Activated CD4-positive, alpha-beta T cell treated with anti-CD3 and anti-CD28 coated beads for 48 hours (primary cell): ENCODE results near the gene CFAP298.

Experiments
- DNase-seq: peaks from one replicate; pipeline ENCODE4 v3.0.0-alpha.2; 2020

The CFAP298 gene

DNA sequence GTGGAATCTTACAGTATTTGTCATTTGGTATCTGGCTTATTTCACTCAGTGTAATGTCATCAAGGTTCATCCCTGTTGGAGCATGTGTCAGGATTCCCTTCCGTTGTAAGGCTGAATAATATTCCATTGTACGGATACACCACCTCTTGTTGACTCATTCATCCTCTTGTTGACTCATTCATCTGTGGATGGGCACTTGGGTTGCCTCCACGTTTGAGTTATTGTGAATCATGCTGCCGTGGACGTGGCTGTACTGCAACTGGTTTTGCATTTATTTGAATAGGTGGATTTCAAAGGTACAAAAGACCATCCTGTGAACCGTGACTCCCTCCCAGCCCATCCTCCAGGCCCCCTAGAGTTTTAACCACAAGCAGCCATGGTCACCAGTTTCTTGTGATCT, 15.0 kb downstream of the CFAP298 start:
- no peak for DNase-seq

DNA sequence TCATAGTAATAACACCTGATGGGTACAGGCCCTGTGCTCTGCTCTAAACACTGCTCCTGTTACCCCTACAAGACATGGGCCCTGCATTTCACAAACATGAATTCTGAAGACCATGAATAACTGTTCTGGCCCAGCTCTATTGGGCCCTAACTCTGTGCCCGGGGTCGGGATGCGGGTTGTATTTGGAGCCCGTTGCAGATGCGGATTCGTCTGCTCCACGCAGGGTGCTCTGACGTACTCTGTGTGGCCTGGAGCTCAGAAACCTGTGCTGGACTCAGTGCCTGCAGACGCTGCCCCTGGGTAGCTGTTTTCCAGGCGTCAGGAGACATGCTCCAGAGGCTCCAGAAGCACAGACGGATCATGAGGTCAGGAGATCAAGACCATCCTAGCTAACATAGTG, 16.7 kb downstream of the CFAP298 start:
- DNase-seq = no peak

DNA sequence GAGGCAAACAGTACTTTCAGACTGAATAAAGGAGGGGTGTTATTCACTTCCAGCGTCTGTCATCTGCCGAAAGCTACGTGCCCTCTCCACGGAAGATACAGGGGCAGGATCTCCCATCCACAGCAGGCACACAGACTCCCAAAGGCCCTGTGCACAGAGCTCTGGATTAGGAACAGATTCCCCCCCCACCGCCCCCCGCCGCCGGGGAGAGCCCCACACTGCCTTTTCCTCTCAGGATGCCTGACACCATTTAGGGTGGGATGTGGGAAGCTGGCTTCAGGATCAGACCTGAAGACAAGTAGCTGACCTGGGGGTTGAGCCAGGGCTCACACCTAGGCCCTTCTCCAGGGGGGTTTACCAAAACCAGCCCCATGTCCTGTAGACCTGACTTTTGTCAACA, 18.5 kb downstream of the CFAP298 start:
- DNase-seq = no peak

DNA sequence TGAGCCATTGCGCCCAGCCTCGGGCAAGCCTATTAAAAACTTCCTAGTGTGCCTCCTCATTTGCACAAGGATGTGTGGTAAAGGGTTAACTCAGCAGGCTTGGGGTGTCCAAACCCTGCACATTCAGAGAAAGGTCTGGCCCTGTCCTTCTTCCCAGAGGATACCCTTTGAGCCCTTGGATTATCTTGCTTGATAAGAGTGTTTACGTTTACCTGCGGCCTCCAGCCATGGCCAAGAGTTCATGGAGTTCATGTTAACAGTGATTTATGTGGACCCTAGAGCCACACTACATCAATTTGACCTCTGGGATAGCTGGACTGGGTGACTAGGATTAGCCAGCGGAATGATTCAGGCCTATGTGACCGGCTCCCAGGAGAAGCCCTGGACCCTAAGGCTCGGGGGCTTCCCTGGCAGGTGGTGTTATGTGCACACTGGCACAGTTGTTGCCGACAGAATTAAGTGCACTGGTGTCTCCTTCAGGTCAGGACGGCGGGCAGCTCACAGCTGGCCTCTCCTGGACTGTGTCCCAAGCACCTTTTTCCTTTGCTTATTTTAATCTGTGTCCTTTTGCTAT, 19.2 kb downstream of the CFAP298 start:
- no peak for DNase-seq

DNA sequence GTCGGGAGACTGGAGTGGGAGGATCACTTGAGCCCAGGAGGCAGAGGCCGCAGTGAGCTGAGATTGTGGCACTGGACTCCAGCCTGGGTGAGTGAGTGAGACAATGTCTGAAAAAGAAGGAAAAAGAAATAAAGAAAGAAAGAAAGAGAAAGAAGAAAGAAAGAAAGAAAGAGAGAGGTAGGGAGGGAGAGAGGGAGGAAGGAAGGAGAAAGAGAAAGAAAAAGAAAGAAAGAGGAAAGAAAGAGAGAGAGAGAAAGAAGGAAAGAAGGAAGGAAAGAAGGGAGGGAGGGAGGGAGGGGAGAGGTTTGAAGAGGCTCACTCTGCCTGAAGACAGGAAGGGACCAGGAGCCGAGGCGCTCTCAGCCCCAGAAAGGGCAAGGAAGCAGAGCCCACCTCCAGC, 22.0 kb downstream of the CFAP298 start:
- no peak for DNase-seq

DNA sequence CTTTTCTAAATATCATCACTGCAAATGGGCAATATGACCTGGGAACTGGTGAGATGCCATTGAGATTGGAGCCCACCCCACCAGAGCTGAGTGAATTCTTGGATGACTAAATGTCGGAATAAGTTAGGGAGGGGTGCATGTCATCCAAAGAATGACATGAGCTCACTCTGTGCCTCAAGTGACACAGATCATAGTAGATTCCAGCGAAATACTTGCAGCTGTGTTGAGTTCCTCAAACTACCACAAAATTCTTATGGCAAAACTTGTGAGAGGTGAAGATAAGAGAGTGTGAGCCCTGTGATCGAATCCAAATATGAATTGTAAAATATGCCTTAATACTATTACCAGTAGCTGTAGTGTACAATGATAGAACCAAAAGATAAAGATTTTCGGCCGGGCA, 24.5 kb downstream of the CFAP298 start:
- no peak for DNase-seq

DNA sequence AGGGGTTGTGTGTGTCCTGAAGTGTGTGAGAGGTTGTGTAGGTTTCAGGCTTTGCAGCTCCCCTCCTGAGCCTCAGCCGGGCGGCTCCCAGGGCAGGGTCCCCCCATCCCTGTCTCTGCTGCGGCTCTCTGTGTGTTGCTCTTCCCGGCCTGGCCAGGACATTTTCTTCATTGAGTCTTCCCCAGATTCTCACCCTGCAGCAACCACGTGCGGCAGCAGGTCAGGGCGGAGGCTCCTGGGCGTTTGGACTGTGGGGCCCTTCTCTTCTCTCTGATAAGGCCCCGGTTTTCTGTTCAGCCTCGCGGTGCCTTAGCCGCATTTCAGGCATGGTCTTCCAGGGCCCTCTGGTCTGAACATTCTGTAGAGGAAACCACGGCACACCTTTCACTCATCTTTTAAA, 25.1 kb downstream of the CFAP298 start:
- no peak for DNase-seq

DNA sequence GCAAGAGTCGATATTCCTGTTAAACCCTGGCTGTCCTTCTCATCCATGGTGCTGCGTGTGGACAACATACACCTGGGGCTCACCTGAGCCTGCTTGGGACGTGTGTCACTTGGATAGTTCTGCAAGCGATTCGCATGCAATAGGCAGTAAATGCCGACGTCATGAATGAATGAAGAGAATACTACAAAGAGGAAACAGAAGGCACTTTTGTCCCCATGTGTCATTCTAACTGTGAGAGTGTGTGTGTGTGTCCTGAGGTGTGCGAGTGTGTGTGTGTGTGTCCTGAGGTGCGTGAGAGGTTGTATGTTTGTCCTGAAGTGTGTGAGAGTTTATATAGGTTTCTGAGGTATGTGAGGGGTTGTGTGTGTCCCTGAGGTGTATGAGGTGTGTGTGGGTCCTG, 26.2 kb downstream of the CFAP298 start:
- DNase-seq = no peak

DNA sequence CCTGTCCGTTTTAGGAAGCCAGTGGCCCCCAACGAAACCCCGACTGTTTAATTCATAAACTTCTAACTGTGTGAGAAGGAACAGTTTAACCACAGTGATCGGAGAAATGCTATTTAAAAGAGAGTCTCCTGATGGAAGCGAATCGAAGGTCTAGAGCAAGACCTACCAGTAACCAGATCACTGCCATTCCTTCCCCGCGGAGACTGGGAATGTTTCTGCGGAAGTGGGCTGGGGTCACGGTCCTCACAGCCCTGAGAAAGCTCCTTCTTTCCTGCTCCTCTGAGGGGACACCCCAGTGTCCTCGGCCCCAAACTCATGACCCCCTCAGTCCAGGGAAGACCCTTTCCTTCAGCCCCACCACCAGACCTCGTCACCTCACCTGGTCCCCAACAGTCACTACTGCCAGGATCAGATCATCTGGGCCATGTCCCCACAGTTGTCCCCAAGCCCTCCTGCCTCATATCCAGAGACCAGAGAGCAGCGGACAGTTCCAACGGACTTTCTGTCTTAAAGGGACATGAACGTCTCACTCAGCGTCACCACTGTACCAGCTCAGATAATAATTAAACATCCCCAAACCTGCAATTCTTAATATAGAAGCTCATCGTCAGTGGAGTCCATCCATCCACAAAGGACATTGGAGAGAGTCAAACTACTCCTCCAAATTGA, 27.0 kb downstream of the CFAP298 start, which contains the start of gene TCP10L:
TCP10L (minus strand) TSS at position 482 of the 669 bp plus-strand sequence. CDS start 1,219 bp downstream, outside the sequence.
- no peak for DNase-seq

DNA sequence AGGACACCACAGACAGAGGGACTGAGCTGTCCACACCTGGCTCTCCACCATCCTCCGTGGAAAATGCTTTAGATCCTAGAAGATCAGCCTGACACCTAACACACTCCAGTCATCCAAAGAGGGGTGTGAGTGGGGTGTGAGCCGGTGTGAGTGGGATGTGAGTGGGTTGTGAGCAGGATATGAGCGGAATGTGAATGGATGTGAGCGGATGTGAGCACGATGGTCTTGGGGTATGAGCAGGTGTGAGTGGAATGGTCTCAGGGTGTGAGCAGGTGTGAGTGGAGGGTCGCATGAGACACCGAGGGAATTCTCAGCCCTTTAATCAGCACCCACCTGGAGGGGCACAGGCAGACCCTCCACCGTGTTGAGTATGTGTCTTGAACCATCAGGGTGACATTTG, 27.7 kb downstream of the CFAP298 start:
- no peak for DNase-seq

DNA sequence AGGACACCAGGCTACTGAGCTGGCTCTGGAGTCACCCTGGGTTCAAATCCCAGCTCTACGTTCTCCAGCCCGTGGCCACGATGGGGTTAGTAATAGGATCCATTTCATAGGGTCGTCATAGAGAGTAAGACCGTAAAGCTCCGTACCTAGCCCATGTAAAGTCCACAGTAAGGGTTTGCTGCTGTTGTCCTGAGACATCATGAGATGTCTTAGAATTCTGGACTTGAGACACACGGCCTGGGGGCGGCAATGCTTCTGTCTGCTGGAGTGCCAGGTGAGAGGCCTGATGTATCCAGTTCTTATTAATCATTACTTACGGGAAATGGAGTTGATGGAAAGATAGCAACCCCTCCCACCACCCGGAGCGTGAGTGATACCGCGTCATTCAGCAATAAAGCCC, 30.4 kb downstream of the CFAP298 start:
- no peak for DNase-seq

DNA sequence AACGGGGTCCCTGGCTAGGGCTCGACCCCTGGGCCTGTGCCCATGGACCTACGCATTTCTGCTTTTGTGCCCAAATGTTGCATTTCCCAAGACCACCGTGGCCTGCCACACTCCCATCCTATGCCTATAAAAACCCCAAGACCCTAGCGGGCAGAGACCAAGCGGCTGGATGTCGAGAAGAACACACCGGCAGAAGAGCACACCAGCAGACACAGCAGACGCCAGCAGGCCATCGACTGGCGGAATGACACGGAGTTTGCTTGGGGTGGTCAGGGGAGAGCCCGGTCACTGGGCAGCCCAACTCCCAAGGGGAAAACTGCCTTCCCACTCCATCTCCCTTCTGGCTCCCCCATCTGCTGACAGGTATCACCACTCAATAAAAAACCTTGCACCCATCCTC, 31.2 kb downstream of the CFAP298 start:
- DNase-seq = no peak

DNA sequence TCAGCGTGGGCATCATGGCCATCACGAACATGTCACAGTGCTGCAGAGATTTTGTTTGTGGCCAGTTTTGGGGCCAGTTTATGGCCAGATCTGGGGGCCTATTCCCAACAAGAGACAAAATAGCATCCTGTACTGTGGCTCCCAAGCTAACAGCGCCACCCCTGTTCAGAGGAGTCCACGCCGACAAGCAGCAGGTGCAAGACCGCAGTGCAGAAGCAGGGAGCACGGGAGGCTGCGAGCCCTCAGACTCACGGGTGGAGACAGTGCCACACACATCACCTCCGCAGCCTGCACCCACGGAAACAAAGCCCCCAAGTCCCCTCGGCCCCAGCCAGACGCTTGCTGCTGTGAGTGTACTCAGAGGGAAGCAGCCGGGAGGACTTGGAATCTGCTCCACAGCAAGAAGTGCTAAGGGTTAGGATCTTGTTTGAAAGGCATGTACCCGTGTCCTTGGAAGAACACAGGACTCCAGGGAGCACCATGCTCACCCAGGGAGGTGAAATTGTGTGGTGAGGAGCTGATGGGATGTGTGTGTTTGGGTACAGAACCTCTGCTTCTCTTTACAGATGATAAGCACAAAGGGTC, 34.0 kb downstream of the CFAP298 start:
- DNase-seq = peak; percentile 40

DNA sequence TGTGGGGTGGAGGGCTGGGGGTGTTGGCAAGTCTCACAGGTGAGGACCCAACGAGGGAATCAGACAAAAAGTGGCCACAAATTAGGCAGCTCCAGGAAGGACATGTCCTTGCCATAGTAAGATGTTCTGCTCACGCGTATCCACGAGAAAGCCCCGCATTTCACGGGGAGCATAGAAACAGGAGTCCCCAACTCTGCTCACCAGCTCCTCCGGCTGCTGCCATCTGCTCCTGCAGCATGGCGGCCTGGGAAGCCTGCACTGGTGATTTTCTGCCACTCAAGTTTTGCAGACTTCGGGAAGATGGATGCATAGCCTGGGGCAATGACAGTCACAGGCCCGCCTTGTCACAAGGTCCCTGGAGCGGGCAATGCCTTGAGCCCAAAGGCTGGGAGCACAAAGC, 36.2 kb downstream of the CFAP298 start:
- DNase-seq = no peak

DNA sequence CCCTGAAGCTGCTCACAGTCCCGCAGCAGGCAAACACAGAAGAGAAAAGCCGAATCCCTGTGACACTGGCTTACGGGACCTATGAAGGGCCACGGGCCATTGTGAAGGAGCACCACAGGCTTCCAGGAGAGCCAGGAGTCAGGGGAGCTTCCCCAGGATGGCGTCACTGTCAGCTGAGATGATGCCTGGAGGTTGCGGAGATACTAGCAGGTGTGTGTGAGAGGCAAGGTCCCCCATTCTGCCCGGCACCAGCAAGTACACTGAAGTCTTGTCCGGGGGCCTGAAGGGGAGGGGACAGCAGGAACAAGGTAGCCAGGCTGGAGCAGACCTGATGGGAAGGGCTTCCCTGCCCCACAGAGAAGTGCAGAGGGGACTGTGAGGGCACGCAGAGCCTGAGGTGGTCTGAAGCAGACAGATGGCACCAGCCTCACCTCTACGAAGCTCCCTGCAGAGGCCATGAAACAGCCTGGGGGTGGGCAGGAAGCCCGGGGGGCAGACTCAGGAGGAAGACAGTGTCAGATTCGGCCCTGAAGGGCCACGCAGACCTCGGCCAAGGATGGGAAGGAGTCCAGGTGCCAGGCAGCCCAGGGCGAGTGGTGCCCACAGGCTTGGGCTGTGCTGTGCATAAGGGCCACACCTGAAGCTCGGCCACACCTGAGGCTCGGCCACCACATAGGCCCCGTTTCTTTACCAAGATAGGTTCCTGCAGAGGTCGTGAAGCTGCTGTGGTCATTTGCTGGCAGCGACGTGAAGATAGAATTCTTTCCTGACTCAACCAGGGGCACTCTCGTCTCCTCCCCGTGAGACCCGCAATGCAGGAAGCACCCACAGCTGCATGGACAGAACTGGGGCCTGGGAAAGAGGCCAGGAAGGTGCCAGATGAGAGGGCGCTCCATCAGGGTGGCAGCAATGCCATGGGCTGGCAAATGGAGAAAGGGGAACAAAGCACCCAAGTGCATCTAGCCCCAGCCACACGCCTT, 36.9 kb downstream of the CFAP298 start:
- no peak for DNase-seq

DNA sequence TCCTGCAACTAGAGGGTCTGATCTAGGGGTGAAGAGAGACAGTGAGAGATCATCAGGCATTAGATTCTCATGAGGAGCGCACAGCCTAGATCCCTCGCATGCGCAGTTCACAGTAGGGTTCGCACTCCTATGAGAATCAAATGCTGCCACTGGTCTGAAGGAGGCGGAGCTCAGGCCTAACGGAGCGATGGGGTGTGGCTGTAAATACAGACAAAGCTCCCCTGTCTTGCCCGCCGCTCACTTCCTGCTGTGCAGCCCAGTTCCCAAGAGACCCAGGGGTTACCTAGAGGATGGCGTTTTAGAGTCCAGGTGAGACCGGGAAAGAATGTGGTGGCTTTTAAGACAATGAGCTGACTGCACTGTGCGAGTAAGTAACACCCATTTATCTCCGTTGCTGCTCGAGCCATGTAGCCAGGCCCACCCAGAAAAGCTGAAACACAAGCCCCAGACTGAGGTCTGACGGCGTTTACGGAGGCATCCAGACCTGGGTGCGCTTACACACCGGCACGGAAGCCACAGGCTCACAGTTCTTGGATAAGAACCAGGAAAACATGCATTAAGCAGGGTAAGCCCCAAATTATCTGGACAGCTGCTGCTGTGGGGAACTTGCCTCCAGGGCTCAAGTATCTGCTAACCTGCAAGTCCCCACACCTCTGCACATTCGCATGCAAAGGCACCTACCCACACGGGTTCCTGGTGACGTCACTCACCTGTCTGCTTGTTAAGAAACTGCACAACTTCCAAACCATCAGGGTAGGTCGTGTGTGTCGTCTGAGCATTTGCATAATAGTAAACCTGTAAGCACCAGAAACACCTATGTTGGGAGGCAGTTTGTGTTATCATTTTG, 39.4 kb downstream of the CFAP298 start:
- DNase-seq = no peak

DNA sequence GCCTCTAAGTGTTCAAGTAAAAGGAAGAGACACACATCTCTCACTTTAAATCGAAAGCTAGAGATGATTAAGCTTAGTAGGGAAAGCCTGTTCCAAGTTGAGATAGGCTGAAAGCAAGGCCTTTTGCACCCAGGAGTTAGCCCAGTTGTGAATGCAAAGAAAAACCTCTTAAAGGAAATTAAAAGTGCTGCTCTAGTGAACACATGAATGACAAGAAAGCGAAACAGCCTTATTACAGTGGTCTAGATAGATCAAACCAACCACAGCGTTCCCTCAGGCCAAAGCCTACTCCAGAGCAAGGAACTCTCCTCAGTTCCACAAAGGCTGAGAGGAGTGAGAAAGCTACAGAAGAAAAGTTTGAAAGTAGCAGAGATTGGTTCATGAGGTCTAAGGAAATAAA, 41.7 kb downstream of the CFAP298 start:
- DNase-seq = no peak

DNA sequence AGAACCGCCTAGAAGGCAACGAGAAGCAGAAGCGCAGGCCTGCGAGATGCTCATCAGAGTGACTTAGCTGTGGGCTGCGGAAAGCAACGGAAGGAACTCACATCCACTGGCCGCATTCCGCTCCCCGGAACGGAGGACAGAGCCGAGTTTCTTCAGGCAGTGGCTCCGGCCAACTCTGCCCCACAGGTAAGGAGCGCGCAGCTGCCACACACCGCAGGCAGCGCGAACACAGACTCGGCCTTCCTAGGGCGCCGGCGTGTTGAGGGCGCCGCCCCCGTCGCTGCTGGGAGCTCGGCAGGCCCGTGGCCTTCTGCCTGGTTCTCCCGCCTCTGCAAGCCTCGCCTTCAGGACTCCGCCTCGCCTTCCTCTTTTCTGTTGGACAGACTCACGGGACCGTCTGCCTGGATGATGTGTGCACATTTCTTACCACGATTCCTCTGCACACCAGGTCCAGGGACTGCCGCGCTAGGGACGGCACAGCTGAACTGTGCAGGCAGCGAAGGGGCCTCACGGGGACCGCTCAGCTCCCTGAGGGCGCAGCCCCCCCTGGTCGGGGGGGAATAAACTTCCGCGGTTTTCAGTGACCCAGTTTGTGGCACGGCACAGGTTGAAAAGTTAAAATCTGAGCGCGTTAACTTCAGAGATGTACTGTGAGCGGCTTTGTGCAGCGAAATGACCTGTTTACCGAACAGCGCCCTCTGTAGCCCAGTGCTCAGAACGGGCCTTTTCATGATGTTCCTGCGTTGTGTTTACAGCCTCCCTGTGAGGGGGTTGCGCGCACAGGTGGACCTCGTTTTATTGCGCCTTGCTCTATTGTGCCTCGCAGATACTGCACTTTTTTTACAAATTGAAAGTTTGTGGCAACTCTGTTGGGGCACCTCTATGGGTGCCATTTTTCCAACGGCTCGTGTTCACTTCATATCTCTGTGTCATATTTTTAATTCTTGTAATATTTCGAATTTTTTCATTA, 42.6 kb downstream of the CFAP298 start:
- peak; percentile 86 for DNase-seq

DNA sequence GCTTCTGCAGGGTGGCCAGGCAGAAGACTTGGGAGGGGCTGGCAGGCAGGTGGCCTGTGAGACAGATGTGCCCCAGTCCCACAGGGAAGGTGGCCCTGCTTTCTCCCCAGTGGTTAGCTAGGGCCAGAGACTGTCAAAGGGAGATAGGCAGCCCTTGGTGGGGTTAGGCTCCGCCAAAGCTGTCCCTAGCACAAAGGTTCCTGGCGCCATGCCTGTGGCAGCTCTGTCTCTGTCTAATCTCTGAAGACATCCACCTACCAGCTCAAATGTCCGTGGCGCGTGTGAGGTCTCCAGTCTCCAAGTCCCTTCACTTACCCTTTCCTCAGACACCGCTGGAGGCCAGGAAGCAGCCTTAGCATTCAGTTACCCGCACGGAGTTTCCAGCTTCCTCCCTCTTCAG, 44.6 kb downstream of the CFAP298 start:
- no peak for DNase-seq

DNA sequence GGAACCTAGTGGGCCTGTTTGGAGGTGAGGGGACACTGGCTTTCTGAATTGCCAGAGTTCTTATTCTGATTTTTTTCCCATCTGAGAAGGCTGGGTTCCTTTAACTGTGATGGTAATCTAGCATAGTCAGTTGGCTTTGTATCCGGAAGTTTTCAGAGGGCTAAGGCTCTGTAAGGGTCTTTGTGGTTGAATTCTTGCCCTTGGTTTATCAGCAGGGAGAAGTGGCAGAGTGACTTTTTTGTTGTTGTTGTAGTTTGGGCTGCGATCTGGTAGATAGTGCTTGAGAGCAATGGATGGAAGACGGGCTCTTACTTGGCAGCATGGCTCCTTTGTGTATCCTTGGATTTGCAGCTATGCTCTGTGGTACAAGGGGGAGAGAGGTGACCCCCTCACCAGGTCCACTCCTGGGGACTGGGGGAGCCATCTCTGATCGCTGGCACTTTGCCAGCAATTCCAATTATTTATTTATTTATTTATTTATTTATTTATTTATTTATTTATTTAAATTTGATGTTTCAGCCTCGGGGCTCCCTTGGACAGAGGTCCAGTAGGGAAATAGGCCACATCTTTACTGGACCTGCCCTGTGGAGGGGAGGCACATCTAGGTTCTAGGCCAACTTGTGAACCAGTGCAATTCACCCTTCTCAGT, 45.3 kb downstream of the CFAP298 start:
- no peak for DNase-seq
